A549 (cell line): ENCODE results near the gene HDAC1. TPM values are rescaled to one million over a fixed set of nuclear protein-coding genes. Genes with fewer than 3 reads are reported as not detected.

ENCODE experiments used
- ATAC-seq, 2 experiments: fragments of 200-7000 bp in 1 of 2; fragments of >200 bp in 1 of 2; cut with Nextera tagmentation in 1 of 2; cut with Tn5 transposase in 1 of 2; 3 replicates each; pipeline versions ENCODE4 v1.8.0 to v1.9.1; 2018 to 2020; ENCODE audit warnings: mild to moderate bottlenecking in 1 of 2, moderate library complexity in 1 of 2
- CTCF ChIA-PET: fragments of 300-600 bp; sonication (Branson Sonifier 250); formaldehyde crosslinking; extraction: SDS; loops from one replicate; lab custom pipeline; 2021; ENCODE audit warnings: antibody characterized with exemption, inconsistent platforms; lab: Yijun Ruan, JAX
- POLR2A ChIA-PET: fragments of 350-600 bp; formaldehyde crosslinking; extraction: SDS; loops from one replicate; lab custom pipeline; 2021; ENCODE audit warnings: antibody characterized with exemption, inconsistent platforms; lab: Yijun Ruan, JAX
- DNase-seq, 2 experiments: peaks; one replicate each; pipeline versions ENCODE4 v3.0.0 to v3.0.0-alpha.2; 2011 to 2016; ENCODE audit warnings: low read depth in 1 of 2, low spot score in 1 of 2
- FAIRE-seq: peaks from 2 replicates; lab custom pipeline; 2011; peaks lifted over from hg19 to GRCh38; lab: Jason Lieb, UNC
- H3K27ac ChIP-seq, 2 experiments: fragments of >200 bp; sonication (Bioruptor Twin); formaldehyde crosslinking; 3 replicates each; pipeline ENCODE4 v1.5.1; 2016 to 2017
- H3K4me1 ChIP-seq: fragments of >200 bp; sonication (Bioruptor Twin); formaldehyde crosslinking; 3 replicates; pipeline ENCODE4 v1.6.1; 2016
- H3K4me2 ChIP-seq: fragments of >200 bp; sonication (Bioruptor Twin); formaldehyde crosslinking; 3 replicates; pipeline ENCODE4 v1.6.1; 2016
- H3K4me3 ChIP-seq: fragments of >200 bp; sonication (Bioruptor Twin); formaldehyde crosslinking; 3 replicates; pipeline ENCODE4 v1.5.1; 2016
- H3K9me3 ChIP-seq: fragments of >200 bp; sonication (Bioruptor Twin); formaldehyde crosslinking; 3 replicates; pipeline ENCODE4 v1.6.1; 2016
- CBX2 ChIP-seq: fragments of 200-600 bp; sonication (generic); IDR thresholded peaks from 2 replicates; pipeline ENCODE4 v1.6.1; 2016; ENCODE audit warnings: low read depth, mild to moderate bottlenecking, borderline replicate concordance
- CBX8 ChIP-seq: fragments of 200-600 bp; sonication (generic); IDR thresholded peaks from 2 replicates; pipeline ENCODE4 v1.6.1; 2016
- CEBPB ChIP-seq, 2 experiments: fragments of >200 bp in 1 of 2; sonication (Bioruptor Twin) in 1 of 2; formaldehyde crosslinking in 1 of 2; IDR thresholded peaks; 2 replicates each; pipeline ENCODE4 v1.6.1; 2012 to 2016
- EHF ChIP-seq: fragments of 250-450 bp; sonication (Bioruptor Pico); IDR thresholded peaks from 2 replicates; pipeline ENCODE4 v1.5.0; 2020; ENCODE audit warnings: mild to moderate bottlenecking
- EHMT2 ChIP-seq: fragments of 200-600 bp; sonication (generic); IDR thresholded peaks from 2 replicates; pipeline ENCODE4 v1.6.1; 2016; ENCODE audit warnings: antibody characterized with exemption, low read depth, mild to moderate bottlenecking, moderate library complexity
- EP300 ChIP-seq, 2 experiments: fragments of >200 bp; sonication (Bioruptor Twin); formaldehyde crosslinking; IDR thresholded peaks; 2 replicates in 1 of 2; 3 replicates in 1 of 2; pipeline ENCODE4 v1.6.1; 2016 to 2017
- ESRRA ChIP-seq: fragments of 150-350 bp; IDR thresholded peaks from 2 replicates; pipeline ENCODE4 v1.6.1; 2014; ENCODE audit warnings: mild to moderate bottlenecking, low read length, borderline replicate concordance
- FOSL2 ChIP-seq, 2 experiments: fragments of 450-650 bp in 1 of 2; fragments of >200 bp in 1 of 2; sonication (Bioruptor Twin) in 1 of 2; formaldehyde crosslinking; IDR thresholded peaks; 2 replicates each; pipeline versions ENCODE4 v1.5.0 to v1.6.1; 2016 to 2020; ENCODE audit warnings: mild to moderate bottlenecking in 1 of 2, moderate library complexity in 1 of 2
- FOXS1 ChIP-seq: fragments of 250-450 bp; sonication (Bioruptor Pico); IDR thresholded peaks from 2 replicates; pipeline ENCODE4 v1.5.0; 2020; ENCODE audit warnings: mild to moderate bottlenecking, moderate library complexity
- HDAC2 ChIP-seq: fragments of 200-600 bp; sonication (generic); IDR thresholded peaks from 2 replicates; pipeline ENCODE4 v1.6.1; 2016
- JUNB ChIP-seq: fragments of >200 bp; sonication (Bioruptor Twin); formaldehyde crosslinking; IDR thresholded peaks from 2 replicates; pipeline ENCODE4 v1.6.1; 2016
- KDM5A ChIP-seq: fragments of 200-600 bp; sonication (generic); IDR thresholded peaks from 2 replicates; pipeline ENCODE4 v1.6.1; 2016; ENCODE audit warnings: antibody characterized with exemption, mild to moderate bottlenecking
- MYC ChIP-seq: IDR thresholded peaks from 2 replicates; pipeline ENCODE4 v1.6.1; 2012; ENCODE audit warnings: mild to moderate bottlenecking, inconsistent platforms, low read length, improper control_type of control experiment, borderline replicate concordance
- NPAS2 ChIP-seq: fragments of 250-450 bp; sonication (Bioruptor Pico); IDR thresholded peaks from 2 replicates; pipeline ENCODE4 v1.8.0; 2022; ENCODE audit warnings: mild to moderate bottlenecking, moderate library complexity, borderline replicate concordance
- NR3C1 ChIP-seq: fragments of >200 bp; sonication (Bioruptor Twin); formaldehyde crosslinking; IDR thresholded peaks from 3 replicates; pipeline ENCODE4 v1.6.1; 2017
- PHF8 ChIP-seq: fragments of 200-600 bp; sonication (generic); IDR thresholded peaks from 2 replicates; pipeline ENCODE4 v1.6.1; 2016; ENCODE audit warnings: low read depth, mild to moderate bottlenecking, antibody characterized with exemption, moderate library complexity, borderline replicate concordance
- POLR2AphosphoS2 ChIP-seq: conservative IDR thresholded peaks from 2 replicates; pipeline ENCODE4 v1.6.1; 2012; ENCODE audit warnings: low read length, improper control_type of control experiment, inconsistent platforms
- RAD21 ChIP-seq, 2 experiments: fragments of >200 bp in 1 of 2; sonication (Bioruptor Twin) in 1 of 2; formaldehyde crosslinking in 1 of 2; IDR thresholded peaks in 1 of 2; conservative IDR thresholded peaks in 1 of 2; 2 replicates in 1 of 2; 3 replicates in 1 of 2; pipeline ENCODE4 v1.6.1; 2012 to 2018; ENCODE audit warnings: inconsistent platforms in 1 of 2
- RFX5 ChIP-seq: fragments of 450-650 bp; IDR thresholded peaks from 2 replicates; pipeline ENCODE4 v1.7.1; 2014; ENCODE audit warnings: antibody characterized with exemption, mild to moderate bottlenecking, moderate library complexity
- RNF2 ChIP-seq: fragments of 200-600 bp; sonication (generic); IDR thresholded peaks from 2 replicates; pipeline ENCODE4 v1.6.1; 2016; ENCODE audit warnings: low read depth, mild to moderate bottlenecking, antibody characterized with exemption, moderate library complexity, borderline replicate concordance
- SMC3 ChIP-seq: fragments of >200 bp; sonication (Bioruptor Twin); formaldehyde crosslinking; IDR thresholded peaks from 3 replicates; pipeline ENCODE4 v1.6.1; 2018; ENCODE audit warnings: inconsistent platforms
- ZNF302 ChIP-seq: fragments of 250-450 bp; sonication (Bioruptor Pico); IDR thresholded peaks from 2 replicates; pipeline ENCODE4 v1.9.0; 2021; ENCODE audit warnings: inconsistent platforms, mild to moderate bottlenecking, moderate library complexity
- WGBS: methylation state at CpG from one replicate; pipeline ENCODE4 v1.1.6; 2017; ENCODE audit errors: missing lambda C conversion rate; 5-methylcytosine and 5-hydroxymethylcytosine counted together
- polyA plus RNA-seq, 4 experiments: library from polyadenylated mRNA; depleted of rRNA in 3 of 4; stranded (reverse); fragments of >200 nt; fragmentation: RNase III in 1 of 4; extraction: RNeasy Plus Mini Kit Qiagen cat#74134 plus additional on column Dnase treatment in 1 of 4; gene quantifications; 2 replicates in 3 of 4; 3 replicates in 1 of 4; pipeline ENCODE4 v1.2.3, GENCODE V29; 2011 to 2017
- TF ChIP-seq, protein P1 (sequence below): fragments of 450-650 bp; IDR thresholded peaks from 2 replicates; pipeline ENCODE4 v1.6.1; 2014; ENCODE audit warnings: antibody characterized with exemption
- TF ChIP-seq, protein P2 (sequence below): IDR thresholded peaks from 2 replicates; pipeline ENCODE4 v1.6.1; 2012
- TF ChIP-seq, protein P3 (sequence below): fragments of >200 bp; sonication (Bioruptor Twin); formaldehyde crosslinking; IDR thresholded peaks from 3 replicates; pipeline ENCODE4 v1.5.1; 2016

Gene HDAC1
- polyA plus RNA-seq, 2 of the 4 experiments (the other 2 are of a cell fraction): 99.6 to 135 TPM

DNA sequence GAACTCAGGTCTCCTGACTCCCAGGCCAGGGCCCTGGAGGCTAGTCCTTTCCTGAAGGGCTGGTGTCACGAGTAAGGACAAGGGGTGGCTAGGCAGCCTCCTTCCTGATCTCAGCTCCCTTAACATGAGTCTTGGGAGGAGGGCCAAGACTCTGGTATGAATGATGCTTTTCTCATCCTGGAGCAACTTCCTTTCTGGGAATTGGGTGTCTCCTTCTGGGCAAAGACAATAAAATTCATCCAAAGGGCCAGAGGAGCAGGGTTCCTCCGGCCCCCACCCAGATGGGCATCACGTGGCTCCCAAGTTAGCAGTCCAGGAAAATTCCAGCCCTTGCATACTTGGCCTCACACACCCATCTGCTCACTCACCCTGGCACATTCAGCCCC, 45.0 kb upstream of the HDAC1 start, which contains the start of gene FAM167B:
FAM167B (plus strand) TSS at position 335 of the 386 bp plus-strand sequence. CDS start 200 bp downstream, outside the sequence.
- ChIA-PET POLR2A (no interaction called here), CTCF (interaction anchor here (1.1 to 7.7 kb wide), 9 partner anchors 9 to 70 kb away, joined by 3 to 96 read pairs (median 7); no protein-coding TSS in a partner anchor)
- TF ChIP-seq PHF8: no peak
- TF ChIP-seq NPAS2 (CRISPR knock-in tag): no peak
- no peak for TF ChIP-seq FOXS1 (CRISPR knock-in tag)
- TF ChIP-seq ZNF302 (CRISPR knock-in tag): no peak
- no peak for TF ChIP-seq EHF
- no peak for TF ChIP-seq CEBPB (IDR thresholded peaks at IDR 0.05)
- TF ChIP-seq MYC: no peak
- TF ChIP-seq HDAC2: no peak
- TF ChIP-seq, protein P1, sequence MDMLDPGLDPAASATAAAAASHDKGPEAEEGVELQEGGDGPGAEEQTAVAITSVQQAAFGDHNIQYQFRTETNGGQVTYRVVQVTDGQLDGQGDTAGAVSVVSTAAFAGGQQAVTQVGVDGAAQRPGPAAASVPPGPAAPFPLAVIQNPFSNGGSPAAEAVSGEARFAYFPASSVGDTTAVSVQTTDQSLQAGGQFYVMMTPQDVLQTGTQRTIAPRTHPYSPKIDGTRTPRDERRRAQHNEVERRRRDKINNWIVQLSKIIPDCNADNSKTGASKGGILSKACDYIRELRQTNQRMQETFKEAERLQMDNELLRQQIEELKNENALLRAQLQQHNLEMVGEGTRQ: no peak
- TF ChIP-seq KDM5A: no peak
- TF ChIP-seq CBX2: no peak
- no peak for TF ChIP-seq RNF2
- TF ChIP-seq CBX8: no peak
- TF ChIP-seq, protein P2, sequence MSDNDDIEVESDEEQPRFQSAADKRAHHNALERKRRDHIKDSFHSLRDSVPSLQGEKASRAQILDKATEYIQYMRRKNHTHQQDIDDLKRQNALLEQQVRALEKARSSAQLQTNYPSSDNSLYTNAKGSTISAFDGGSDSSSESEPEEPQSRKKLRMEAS: no peak
- TF ChIP-seq NR3C1: no peak
- no peak for TF ChIP-seq POLR2AphosphoS2
- H3K27ac ChIP-seq: peak within 1 kb of the TSS in 1 of 2 experiments; percentile 30; a peak in 2 of 6 replicates
- H3K4me2 ChIP-seq: no peak within 1 kb of the TSS
- 59% methylated on average over 3 of the region's 3 CpGs for WGBS
- H3K4me1 ChIP-seq: peaks cover 15% of the 10 kb centered on the region
- FAIRE-seq (no peak), DNase-seq (no peak), ATAC-seq (no peak)
- no peak within 1 kb of the TSS for H3K4me3 ChIP-seq
- no peaks in the 10 kb centered on the region for H3K9me3 ChIP-seq

DNA sequence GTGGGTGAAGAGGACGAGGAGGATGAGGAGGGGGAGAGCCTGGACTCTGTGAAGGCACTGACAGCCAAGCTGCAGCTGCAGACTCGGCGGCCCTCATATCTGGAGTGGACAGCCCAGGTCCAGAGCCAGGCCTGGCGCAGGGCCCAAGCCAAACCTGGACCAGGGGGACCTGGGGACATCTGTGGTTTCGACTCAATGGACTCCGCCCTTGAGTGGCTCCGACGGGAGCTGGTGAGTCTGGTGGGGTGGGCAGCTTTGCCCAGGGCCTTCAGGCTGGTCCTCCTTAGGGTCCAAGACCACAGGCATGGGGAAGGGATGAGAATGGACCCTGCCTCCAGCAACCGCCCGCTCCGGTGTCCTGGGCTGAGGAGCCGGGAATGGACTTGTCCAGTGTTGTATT, 44.4 kb upstream of the HDAC1 start:
- 88% methylated on average over 12 of the region's 12 CpGs for WGBS
- H3K9me3 ChIP-seq: no peaks in the 10 kb centered on the region
- POLR2A ChIA-PET: no interaction called here
- CTCF ChIA-PET: interaction anchor here (1.1 to 7.7 kb wide), 19 partner anchors 8 to 84 kb away, joined by 3 to 96 read pairs (median 5); no protein-coding TSS in a partner anchor
- no peak for DNase-seq
- no peak for ATAC-seq
- H3K4me2 ChIP-seq: no peak overlapping the region
- TF ChIP-seq CBX8: no peak
- no peak for TF ChIP-seq KDM5A
- TF ChIP-seq EP300 (IDR thresholded peaks at IDR 0.05): no peak
- TF ChIP-seq EHMT2: no peak
- TF ChIP-seq CBX2: no peak
- no peak for TF ChIP-seq JUNB
- no peak for TF ChIP-seq RFX5
- H3K27ac ChIP-seq: no peak overlapping the region
- no peak for FAIRE-seq
- no peak overlapping the region for H3K4me3 ChIP-seq
- H3K4me1 ChIP-seq: peaks cover 9% of the 10 kb centered on the region

DNA sequence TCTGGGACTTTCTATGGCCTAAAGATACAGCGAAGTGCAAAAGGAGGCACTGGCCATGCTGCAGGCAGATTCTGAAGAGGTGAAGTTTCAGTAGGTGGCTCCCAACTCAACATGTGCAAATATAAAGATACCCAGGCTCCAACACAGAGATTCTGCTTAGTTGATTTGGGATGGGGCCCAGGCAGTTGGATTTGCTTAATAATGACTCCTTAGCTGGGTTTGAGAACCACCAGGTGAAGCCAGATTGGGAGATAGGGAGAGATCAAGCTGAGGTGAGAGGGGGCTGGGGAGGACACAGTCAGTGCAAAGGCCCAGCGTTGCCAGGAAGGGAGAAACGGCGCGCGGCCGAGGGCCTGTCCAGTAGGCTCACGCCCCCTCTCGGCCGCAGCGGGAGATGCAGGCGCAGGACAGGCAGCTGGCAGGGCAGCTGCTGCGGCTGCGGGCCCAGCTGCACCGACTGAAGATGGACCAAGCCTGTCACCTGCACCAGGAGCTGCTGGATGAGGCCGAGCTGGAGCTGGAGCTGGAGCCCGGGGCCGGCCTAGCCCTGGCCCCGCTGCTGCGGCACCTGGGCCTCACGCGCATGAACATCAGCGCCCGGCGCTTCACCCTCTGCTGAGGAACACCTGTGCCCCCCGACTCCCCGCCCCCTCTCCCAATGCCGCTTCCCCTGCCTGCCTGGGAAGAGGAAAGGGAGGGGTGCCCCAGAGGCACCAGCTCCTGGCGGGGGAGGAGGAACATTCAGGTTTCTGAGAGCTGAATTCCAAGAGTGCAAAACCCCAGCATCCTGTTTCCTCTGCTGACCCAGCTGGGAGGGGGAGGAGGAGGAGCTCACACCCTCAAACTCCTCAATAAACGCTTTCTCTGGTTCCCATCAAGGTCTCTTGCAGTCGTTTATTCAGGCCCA, 43.6 kb upstream of the HDAC1 start:
- 25% methylated on average over 10 of the region's 31 CpGs for WGBS
- H3K27ac ChIP-seq: peak overlapping the region in 1 of 2 experiments; percentile 57; a peak in 2 of 6 replicates
- TF ChIP-seq, protein P3, sequence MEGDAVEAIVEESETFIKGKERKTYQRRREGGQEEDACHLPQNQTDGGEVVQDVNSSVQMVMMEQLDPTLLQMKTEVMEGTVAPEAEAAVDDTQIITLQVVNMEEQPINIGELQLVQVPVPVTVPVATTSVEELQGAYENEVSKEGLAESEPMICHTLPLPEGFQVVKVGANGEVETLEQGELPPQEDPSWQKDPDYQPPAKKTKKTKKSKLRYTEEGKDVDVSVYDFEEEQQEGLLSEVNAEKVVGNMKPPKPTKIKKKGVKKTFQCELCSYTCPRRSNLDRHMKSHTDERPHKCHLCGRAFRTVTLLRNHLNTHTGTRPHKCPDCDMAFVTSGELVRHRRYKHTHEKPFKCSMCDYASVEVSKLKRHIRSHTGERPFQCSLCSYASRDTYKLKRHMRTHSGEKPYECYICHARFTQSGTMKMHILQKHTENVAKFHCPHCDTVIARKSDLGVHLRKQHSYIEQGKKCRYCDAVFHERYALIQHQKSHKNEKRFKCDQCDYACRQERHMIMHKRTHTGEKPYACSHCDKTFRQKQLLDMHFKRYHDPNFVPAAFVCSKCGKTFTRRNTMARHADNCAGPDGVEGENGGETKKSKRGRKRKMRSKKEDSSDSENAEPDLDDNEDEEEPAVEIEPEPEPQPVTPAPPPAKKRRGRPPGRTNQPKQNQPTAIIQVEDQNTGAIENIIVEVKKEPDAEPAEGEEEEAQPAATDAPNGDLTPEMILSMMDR: peak; percentile 66
- TF ChIP-seq RAD21 (conservative IDR thresholded peaks at IDR 0.05 in 1 of 2, IDR thresholded peaks at IDR 0.05 in 1 of 2) (peak; percentile 47 to 56), CEBPB (IDR thresholded peaks at IDR 0.05) (no peak), ESRRA (no peak), RNF2 (no peak), MYC (no peak), FOSL2 (IDR thresholded peaks at IDR 0.05) (no peak), FOSL2 (CRISPR knock-in tag; IDR thresholded peaks at IDR 0.05) (no peak), SMC3 (peak; percentile 58)
- H3K4me2 ChIP-seq: 0 out of 3 replicates have a peak overlapping the region, but pooled peaks have one; percentile 20
- peak; percentile 90 to 95 for ATAC-seq
- no peaks in the 10 kb centered on the region for H3K9me3 ChIP-seq
- H3K4me3 ChIP-seq: no peak overlapping the region
- peak; percentile 72 to 74 for DNase-seq
- FAIRE-seq: no peak
- POLR2A ChIA-PET: interaction anchor here (0.9 kb wide), 1 partner anchor 26 kb away, joined by 3 read pairs; the partner anchor contains the start of genes EIF3I and TMEM234
- H3K4me1 ChIP-seq: peaks cover 3% of the 10 kb centered on the region; the same call in 1 of the 3 replicates
- CTCF ChIA-PET: interaction anchor here (0.6 to 7.7 kb wide), 31 partner anchors 9 to 177 kb away, joined by 3 to 96 read pairs (median 4); partner anchors contain the start of gene CCDC28B
